ENCODE results near the gene CEP83.

DNA sequence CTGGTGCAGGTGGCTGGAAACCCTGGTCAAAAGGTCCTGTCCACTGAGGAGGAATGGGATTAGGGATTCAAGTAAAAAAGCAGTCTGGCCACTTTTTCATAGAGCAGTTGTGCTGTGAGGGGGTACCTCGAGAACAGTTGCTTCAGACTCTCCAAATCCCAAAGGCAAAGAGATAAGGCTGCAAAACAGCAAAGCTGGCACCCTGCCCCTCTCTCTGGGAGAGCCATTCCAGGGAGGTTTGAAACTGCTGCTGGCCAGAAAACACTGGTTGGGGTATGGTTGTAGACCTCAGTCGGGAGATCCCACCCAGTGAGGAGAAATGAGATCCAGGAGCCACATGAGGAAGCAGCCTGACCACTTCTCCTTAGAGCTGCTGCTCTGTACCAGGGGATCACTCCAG is 137.3 kb downstream of the CEP83 start:
- TF ChIP-seq CTCF (IDR thresholded peaks at IDR 0.05; ENCODE audit: low read depth, low read length) = no peak
- TF ChIP-seq EZH2phosphoT487 (IDR thresholded peaks at IDR 0.05; ENCODE audit: low read depth) = no peak
